Cerebellar nuclear complex (tissue), 1 donor: ENCODE data around the gene PTK6.
"Not testable (repeated sequence)": the region's sequence is repeated elsewhere in the genome, so short reads cannot be mapped to it uniquely, and the experiment has no call there.

ENCODE experiments used
- DNase-seq, 2 experiments: peaks; one replicate each; lab custom pipeline; 2025; lab: John Stamatoyannopoulos, UW

The PTK6 gene

DNA sequence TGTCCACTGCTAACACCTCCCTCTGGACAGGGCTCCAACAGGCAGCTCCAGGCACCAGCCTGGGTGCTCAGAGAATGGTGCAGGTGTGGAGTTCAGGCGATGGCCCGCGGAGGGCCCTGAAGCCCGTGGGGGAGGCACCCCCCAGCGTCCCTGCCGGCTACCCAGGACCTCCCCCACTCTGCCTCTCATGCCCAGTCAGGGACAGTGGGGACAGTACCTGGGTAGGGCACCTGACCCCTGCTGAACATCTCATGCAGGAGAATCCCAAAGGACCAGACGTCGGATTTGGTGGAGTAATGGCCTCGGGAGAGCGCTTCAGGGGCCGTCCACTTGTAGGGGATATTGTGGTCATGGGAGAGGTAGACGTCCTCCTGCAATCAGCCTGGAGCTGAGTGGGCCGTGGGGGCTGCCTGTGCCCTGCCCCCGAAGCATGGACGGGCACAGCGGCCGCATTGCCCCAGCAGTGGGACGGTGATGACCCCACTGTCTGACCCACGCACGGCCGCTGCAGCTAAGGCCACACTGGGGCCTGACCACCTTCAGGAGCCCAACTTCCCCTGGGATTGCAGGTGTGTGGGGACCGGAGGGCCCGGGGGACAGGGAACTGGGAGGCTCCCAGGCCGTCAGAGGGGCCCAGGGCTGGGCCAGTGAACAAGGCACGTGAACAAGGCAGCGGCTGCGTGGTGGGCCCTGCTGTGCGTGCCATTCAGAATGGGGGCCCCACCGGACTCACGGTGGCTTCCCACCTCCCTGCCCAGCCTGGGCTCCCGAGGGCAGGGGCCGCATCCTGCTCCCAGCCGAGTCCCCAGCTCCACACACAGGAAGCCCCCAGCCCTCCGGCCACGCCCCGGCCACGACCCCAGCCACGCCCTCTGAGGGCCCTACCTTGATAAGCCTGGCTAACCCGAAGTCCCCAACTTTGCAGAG, 7.1 kb downstream of the PTK6 start:
- DNase-seq: no peak

- DNase-seq: no peak
Observed at GRCh38 chr20:63529180-63529860, 7.9 kb downstream of the PTK6 start.

- DNase-seq: no peak
Observed at GRCh38 chr20:63527184-63527583, 10.0 kb downstream of the PTK6 start.

DNA sequence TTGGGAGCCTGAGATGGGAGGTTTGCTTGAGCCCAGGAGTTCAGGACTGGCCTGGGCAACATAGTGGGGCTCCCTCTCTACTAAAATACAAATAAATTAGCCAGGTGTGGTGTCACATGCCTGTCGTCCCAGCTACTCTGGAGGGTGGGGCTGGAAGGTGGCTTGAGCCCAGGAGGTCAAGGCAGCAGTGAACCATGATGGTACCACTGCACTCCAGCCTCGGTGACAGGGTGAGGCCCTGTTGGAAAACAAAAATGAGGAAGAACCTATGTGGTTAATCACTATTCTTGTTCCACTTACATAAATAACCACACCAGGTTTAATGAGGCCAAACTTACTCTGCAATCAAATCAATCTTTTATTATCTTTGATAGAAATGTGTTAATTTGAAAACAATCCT, 11.2 kb downstream of the PTK6 start:
- no peak for DNase-seq

GRCh38 chr20:63525185-63525584, 12.0 kb downstream of the PTK6 start:
- no peak for DNase-seq

DNA sequence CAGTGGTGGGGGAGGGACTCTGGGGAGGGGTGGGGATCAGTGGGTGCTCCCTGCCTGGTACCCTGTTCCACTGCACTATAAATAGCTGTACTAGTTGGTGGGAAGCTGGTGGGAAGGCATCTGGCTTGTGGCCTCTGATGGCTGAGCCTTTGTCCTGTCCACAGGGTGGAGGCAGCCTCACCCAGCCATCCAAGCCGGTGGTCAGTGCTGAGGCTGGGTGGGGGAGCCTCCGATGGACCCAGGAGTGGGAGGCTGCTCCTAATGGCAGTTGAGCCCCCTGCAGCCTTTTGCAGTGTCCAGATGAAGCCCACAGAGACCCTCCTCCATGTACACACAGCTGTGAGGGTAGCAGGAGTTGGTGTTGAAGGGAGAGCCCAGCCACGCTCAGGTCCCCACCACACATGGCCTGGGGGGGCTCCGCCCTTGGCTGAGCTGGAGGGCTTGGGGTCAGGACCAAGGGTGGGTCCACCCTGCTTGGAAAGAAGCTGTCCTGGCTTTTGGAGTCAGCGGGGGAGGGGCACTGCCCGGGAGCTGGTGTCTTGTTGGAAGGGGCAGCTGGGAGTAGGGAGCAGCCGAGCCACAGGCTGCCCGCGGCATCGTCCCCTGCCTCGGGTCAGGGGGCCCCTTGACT, 14.1 kb downstream of the PTK6 start:
- no peak for DNase-seq

GRCh38 chr20:63522091-63522868, 14.9 kb downstream of the PTK6 start:
- no peak for DNase-seq

GRCh38 chr20:63521602-63522001, 15.6 kb downstream of the PTK6 start:
- no peak for DNase-seq

GRCh38 chr20:63520934-63521601, 16.1 kb downstream of the PTK6 start:
- no peak for DNase-seq

DNA sequence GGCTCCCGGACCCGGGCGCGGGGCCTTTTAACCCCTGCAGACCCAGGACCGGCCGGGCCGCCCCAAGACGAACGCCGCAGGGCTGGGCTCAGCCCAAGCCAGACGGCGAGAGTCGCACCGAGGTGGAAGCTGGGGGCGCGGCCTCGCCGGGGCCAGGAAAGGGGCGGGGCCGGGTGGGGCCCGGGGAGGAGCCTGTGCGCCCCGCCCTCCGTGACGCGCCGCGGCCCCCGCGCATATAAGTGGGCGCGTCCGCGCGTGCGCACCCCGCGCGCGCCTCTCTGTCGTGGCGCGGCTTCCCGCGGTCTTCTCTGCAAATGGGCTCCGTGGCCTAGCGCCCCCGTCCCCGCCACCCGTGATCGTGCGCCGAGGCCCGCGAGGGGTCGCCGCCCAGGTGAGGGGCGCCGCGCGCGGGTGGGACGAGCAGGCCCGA, 16.7 kb downstream of the PTK6 start, which contains the start of gene PPDPF:
Gene PPDPF, plus strand, starts transcription at position 262 of the 430 bp plus-strand sequence. CDS start 544 bp downstream, outside the sequence.
- DNase-seq: no peak

- DNase-seq: no peak
Observed at GRCh38 chr20:63519668-63520503, 17.3 kb downstream of the PTK6 start.

DNA sequence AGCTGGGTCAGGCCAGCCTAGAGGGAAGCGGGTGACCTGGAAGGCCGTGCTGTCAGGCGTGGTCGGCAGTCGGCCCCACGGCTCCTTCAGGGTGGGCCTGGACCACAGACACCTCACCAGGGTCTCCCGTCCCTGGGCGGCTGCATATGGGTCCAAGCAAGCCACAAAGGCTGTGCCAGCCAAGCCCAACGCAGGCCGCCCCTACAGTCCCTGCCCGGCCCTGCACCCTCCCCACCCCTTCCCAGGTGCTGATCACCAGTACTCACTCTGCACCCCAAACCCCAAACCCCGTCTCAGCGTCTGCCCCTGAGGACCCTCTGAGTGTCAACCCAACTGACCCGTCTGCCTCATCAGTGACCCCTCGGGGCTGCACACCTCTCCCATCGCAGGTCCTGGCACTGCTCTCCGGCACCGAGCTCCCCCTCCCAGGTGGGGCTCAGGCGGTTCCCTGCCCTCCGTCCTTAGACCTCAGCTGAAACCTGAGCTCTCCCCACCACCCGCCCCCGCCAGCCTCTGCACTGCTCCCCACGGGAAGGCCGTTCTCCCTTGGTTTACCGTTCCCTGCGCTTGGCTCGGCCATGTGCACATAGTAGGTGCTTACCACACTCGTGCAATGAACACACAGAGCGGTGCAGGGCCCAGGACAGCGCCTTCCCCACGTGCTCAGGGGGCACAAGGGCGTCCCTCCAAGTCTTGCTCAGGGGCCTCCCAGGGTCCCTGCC, 18.1 kb downstream of the PTK6 start:
- no peak for DNase-seq

DNA sequence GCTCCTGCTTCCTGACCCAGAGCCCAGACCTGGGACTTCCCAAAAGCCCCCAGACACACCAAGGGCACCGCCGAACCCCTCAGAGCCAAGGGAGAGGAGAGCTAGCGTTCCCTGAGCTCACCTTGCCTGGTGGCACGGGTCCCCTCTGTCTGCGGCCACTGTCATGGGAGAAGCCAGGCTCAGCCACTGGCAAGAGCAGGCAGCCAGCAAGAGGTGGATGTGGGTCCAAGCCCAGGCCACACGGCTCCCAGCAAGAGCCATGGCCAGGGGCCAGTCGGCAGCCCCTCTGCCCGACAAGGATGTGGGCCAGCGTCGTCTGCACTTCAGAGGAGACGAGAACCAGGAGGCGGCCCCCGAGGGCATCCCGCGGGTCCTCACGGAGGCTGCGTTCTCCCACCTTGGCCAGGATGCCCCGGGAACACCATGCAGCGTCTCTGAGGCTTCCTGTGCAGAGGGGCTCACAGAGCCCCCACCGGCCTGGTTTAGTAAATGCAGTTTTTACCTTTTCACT, 18.8 kb downstream of the PTK6 start:
- no peak for DNase-seq

DNA sequence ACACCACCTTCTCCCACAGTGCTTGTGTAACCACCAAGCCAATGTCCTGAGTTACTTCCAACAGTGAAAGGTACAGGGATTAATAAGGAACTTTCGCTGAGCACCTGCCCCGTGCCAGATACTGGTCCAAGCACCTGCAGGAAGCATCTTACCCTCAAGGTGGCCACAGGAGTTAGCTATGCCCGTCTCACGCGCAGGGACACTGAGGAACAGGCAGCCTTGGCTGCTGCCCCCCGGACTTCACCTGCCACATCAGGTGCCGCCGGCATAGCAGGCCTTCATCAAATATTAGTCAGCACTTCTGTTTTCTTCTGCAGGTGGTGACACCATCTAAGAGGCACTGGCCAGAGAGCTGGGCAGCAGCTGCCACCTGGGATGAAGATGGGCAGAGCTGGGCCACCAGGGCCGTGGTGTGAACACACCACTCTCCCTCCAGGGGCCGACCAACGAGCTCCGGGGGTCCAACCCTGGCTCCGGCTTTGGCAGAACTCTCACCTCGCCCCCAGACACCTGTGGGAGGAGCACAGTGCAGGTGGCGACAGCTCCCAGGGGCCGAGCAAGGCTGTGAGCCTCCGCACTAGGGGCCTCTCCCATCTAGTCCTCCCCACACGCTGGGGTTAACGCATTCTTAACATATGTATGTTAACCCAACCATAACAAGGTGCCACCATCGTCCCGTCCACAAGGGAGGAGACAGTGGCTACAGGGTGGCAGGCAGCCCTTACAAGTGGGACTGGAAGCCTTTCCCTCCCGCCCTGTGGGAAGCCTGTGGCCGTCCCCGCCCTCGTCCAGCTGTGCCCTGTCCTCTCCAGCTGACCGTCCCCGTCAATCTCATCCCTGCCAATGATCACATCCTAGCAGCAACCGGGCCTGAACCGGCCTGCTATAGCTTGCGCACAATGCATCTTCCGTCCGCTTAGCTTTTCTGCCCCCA, 19.5 kb downstream of the PTK6 start:
- no peak for DNase-seq

- not testable (repeated sequence) for DNase-seq
Observed at GRCh38 chr20:63514520-63514919, 22.7 kb downstream of the PTK6 start.

DNA sequence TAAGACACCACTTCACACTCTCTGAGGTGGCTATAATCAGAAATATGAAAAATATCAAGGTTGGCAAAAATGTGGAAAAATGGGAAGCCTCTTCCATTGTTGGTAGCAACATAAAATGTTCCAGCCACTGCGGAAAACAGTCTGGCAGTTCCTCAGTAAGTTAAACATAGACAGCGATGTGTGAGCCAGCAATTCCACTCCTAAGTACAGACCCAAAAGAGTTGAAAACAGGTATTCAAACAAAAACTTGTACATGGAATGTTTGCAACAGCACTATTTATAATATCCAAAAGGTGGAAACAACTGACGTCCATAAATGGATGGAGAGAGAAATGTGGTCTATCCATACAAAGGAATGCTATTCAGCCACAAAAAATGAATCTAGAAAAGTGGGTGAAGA, 24.0 kb downstream of the PTK6 start:
- no peak for DNase-seq

GRCh38 chr20:63509088-63509564, 28.1 kb downstream of the PTK6 start:
- DNase-seq: no peak
